ENCODE measurements around the gene MLIP. TPM values are rescaled to one million over a fixed set of nuclear protein-coding genes. Genes with fewer than 3 reads are reported as not detected.

Gene MLIP
- total and polyA plus RNA-seq, 2 of the 13 experiments (the other 11 are each of a cell fraction or from before 2014, with no cell fraction given) = 0.08 to 0.33 TPM

DNA sequence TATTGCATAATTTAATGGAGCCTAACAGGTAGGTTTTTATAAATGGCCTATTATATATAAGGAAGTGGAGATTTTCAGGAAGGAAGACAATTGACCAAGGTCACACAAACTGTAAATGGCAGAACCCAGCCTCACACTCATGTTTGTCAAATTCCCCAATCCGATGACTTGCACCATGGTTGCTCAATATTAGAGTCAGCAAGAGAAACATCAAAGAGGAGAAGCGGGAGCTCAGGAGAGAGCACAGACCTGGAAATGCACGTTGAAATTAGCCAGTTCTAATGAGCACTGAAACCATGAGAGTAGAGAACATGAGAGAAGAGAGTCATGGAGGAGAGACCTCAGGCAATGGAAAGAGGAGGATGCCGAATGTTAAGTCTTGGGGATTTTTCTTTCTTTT, 13.5 kb upstream of the MLIP start (continued):
- TF ChIP-seq, protein P1, sequence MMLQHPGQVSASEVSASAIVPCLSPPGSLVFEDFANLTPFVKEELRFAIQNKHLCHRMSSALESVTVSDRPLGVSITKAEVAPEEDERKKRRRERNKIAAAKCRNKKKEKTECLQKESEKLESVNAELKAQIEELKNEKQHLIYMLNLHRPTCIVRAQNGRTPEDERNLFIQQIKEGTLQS (CRISPR knock-in tag; IDR thresholded peaks at IDR 0.05) = peak; percentile 21; the same call in 1 of the 2 replicates
- peak; percentile 54; the same call in 1 of the 2 replicates for TF ChIP-seq GATA4 (IDR thresholded peaks at IDR 0.05; ENCODE audit: borderline replicate concordance, low read depth)
- TF ChIP-seq ELF1 (CRISPR knock-in tag; IDR thresholded peaks at IDR 0.05) = peak; percentile 51; the same call in 1 of the 2 replicates
- 0 out of 2 replicates have a peak, but pooled peaks have one; percentile 21 for TF ChIP-seq ZSCAN29 (CRISPR knock-in tag; conservative IDR thresholded peaks at IDR 0.05)
- TF ChIP-seq TCF7L2 (IDR thresholded peaks at IDR 0.05; ENCODE audit: low read depth, low read length) = peak; percentile 81
- peak; percentile 62; the same call in 1 of the 2 replicates for TF ChIP-seq ETV5 (CRISPR knock-in tag; IDR thresholded peaks at IDR 0.05; ENCODE audit: borderline replicate concordance)
- TF ChIP-seq, protein P2, sequence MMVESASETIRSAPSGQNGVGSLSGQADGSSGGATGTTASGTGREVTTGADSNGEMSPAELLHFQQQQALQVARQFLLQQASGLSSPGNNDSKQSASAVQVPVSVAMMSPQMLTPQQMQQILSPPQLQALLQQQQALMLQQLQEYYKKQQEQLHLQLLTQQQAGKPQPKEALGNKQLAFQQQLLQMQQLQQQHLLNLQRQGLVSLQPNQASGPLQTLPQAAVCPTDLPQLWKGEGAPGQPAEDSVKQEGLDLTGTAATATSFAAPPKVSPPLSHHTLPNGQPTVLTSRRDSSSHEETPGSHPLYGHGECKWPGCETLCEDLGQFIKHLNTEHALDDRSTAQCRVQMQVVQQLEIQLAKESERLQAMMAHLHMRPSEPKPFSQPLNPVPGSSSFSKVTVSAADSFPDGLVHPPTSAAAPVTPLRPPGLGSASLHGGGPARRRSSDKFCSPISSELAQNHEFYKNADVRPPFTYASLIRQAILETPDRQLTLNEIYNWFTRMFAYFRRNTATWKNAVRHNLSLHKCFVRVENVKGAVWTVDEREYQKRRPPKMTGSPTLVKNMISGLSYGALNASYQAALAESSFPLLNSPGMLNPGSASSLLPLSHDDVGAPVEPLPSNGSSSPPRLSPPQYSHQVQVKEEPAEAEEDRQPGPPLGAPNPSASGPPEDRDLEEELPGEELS (CRISPR knock-in tag; IDR thresholded peaks at IDR 0.05) = peak; percentile 41; the same call in 1 of the 2 replicates
- no peak for TF ChIP-seq PHF20 (CRISPR knock-in tag; IDR thresholded peaks at IDR 0.05)
- TF ChIP-seq BRCA1 (CRISPR knock-in tag; IDR thresholded peaks at IDR 0.05) = no peak
- TF ChIP-seq NCOA2 (CRISPR knock-in tag; IDR thresholded peaks at IDR 0.05) = peak; percentile 76
- 0 out of 2 replicates have a peak, but pooled peaks have one; percentile 42 for TF ChIP-seq ZMYM4 (CRISPR knock-in tag; IDR thresholded peaks at IDR 0.05)
- TF ChIP-seq, protein P3, sequence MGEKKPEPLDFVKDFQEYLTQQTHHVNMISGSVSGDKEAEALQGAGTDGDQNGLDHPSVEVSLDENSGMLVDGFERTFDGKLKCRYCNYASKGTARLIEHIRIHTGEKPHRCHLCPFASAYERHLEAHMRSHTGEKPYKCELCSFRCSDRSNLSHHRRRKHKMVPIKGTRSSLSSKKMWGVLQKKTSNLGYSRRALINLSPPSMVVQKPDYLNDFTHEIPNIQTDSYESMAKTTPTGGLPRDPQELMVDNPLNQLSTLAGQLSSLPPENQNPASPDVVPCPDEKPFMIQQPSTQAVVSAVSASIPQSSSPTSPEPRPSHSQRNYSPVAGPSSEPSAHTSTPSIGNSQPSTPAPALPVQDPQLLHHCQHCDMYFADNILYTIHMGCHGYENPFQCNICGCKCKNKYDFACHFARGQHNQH (CRISPR knock-in tag; IDR thresholded peaks at IDR 0.05) = peak; percentile 46; the same call in 1 of the 2 replicates
- TF ChIP-seq, protein P4, sequence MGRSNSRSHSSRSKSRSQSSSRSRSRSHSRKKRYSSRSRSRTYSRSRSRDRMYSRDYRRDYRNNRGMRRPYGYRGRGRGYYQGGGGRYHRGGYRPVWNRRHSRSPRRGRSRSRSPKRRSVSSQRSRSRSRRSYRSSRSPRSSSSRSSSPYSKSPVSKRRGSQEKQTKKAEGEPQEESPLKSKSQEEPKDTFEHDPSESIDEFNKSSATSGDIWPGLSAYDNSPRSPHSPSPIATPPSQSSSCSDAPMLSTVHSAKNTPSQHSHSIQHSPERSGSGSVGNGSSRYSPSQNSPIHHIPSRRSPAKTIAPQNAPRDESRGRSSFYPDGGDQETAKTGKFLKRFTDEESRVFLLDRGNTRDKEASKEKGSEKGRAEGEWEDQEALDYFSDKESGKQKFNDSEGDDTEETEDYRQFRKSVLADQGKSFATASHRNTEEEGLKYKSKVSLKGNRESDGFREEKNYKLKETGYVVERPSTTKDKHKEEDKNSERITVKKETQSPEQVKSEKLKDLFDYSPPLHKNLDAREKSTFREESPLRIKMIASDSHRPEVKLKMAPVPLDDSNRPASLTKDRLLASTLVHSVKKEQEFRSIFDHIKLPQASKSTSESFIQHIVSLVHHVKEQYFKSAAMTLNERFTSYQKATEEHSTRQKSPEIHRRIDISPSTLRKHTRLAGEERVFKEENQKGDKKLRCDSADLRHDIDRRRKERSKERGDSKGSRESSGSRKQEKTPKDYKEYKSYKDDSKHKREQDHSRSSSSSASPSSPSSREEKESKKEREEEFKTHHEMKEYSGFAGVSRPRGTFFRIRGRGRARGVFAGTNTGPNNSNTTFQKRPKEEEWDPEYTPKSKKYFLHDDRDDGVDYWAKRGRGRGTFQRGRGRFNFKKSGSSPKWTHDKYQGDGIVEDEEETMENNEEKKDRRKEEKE (IDR thresholded peaks at IDR 0.05) = no peak
- no peak for TF ChIP-seq NFRKB (IDR thresholded peaks at IDR 0.05)
- peak; percentile 36; the same call in 1 of the 2 replicates for TF ChIP-seq KAT8 (CRISPR knock-in tag; IDR thresholded peaks at IDR 0.05)
- 0 out of 2 replicates have a peak, but pooled peaks have one; percentile 27 for TF ChIP-seq IRF2 (CRISPR knock-in tag; IDR thresholded peaks at IDR 0.05)
- no peak for TF ChIP-seq ZNF24 (IDR thresholded peaks at IDR 0.05)
- TF ChIP-seq SKI (IDR thresholded peaks at IDR 0.05; ENCODE audit: partially characterized antibody) = no peak
- TF ChIP-seq MAFG (CRISPR knock-in tag; IDR thresholded peaks at IDR 0.05) = no peak
- no peak for TF ChIP-seq EHMT2 (IDR thresholded peaks at IDR 0.05; ENCODE audit: borderline replicate concordance, low read depth, low read length)
- TF ChIP-seq FOXP1 (IDR thresholded peaks at IDR 0.05) = no peak
- peak; percentile 48 for TF ChIP-seq FOXP1 (CRISPR knock-in tag; IDR thresholded peaks at IDR 0.05)
- peak; percentile 68 for TF ChIP-seq MIXL1 (CRISPR knock-in tag; IDR thresholded peaks at IDR 0.05)
- TF ChIP-seq NR0B2 (CRISPR knock-in tag; IDR thresholded peaks at IDR 0.05) = no peak
- TF ChIP-seq ZNF205 (CRISPR knock-in tag; IDR thresholded peaks at IDR 0.05) = no peak
- TF ChIP-seq TFE3 (CRISPR knock-in tag; IDR thresholded peaks at IDR 0.05) = peak; percentile 76
